ENCODE data around the gene OXCT1.
A peak's percentile ranks its signal among the peaks of the same experiment; 100 is the strongest.

The OXCT1 gene

GRCh38 chr5:41869724-41870626 lies at the start of gene OXCT1:
Gene OXCT1, minus strand, starts transcription at chr5:41870425. Its CDS starts 67 bp downstream, at chr5:41870358.
- peak; percentile 86 for DNase-seq

DNA sequence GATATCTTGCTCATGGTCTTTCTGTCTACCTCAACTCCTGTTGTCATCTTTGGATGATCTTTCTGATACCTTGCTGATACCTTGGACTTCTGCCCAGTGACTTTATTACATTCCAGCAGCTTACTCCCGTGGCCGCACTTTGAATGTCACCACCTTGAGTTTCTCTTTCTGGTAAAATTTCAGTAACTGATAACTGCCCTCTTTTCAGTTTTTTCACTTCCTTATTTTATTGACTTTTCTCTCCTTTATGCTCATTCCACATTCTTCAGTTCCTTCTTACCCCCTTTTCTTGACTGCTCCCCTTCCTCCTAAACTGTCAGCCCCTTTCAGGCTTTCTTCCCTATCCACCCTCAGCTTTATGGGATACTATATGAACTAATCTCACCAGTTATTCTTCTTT lies 47.9 kb upstream of the OXCT1 start:
- no peak for DNase-seq

GRCh38 chr5:41908374-41909079 lies 38.3 kb upstream of the OXCT1 start:
- DNase-seq = peak; percentile 67

DNA sequence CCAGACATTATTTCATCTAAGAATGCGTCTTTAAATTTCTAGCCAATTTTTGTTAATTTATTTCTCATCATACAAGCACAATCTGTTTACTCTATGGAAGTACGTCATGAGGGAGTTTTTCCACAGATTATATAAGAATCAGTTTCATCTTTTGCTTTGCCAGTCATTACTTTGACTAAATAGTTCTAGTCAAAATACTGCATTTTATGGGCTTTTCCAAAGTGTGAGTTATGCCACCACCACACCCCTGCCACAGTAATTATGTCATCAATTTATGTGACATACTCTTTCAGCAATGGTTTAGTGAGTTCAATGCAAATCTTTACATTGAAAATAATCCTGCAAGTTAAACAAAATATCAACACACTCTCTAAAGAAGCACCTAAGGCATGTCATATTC lies 35.9 kb upstream of the OXCT1 start:
- DNase-seq = no peak

- peak; percentile 99 for DNase-seq
These were observed 33.9 kb upstream of the OXCT1 start, which contains the start of gene RIMOC1 for GRCh38 chr5:41903892-41904799. Gene RIMOC1, plus strand, starts transcription at chr5:41904344. Its CDS starts 24 bp downstream, at chr5:41904368.

DNA sequence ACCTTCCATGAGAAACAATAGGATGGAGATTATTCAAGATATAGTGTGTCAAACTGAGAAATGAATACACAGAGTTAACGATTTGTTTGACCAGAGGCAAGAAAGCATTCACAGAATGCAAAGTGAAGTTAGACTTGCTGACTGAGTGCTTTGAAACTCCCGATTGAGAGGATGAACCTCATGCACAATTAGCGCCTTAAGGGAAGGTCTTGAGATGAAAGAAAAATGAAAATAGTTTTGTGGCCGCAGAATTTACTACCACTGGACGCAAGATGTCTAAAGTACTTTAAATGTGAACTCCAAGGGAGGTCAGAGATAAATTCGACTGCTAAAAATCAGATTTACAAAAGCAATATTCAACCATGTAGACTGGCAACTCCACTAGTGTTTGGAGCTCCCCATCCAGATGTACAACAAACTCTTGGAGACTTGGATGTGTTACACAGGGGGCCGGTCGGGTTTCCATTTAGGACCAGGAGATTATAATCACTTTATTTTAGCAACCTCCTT lies 33.2 kb upstream of the OXCT1 start:
- DNase-seq = no peak

- DNase-seq = no peak
These were observed 26.0 kb upstream of the OXCT1 start for GRCh38 chr5:41896230-41896629.

GRCh38 chr5:41893074-41893851 lies 23.0 kb upstream of the OXCT1 start:
- no peak for DNase-seq

DNA sequence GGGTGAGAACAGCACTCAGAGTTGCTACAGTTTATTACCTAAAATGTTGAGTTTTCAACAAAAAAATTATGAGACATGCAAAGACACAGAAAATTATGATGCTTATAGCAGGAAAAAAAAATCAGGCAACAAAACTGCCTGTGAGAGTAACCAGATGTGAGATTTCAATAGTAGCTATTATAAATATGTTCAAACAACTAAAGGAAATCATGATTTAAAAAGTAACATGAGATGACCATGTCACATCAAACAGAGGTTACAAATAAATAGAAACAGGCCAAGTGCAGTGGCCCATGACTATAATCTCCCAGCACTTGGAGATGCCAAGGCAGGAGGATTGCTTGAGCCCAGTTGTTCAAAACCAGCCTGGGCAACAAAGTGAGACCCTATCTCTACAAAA lies 21.8 kb upstream of the OXCT1 start:
- no peak for DNase-seq

DNA sequence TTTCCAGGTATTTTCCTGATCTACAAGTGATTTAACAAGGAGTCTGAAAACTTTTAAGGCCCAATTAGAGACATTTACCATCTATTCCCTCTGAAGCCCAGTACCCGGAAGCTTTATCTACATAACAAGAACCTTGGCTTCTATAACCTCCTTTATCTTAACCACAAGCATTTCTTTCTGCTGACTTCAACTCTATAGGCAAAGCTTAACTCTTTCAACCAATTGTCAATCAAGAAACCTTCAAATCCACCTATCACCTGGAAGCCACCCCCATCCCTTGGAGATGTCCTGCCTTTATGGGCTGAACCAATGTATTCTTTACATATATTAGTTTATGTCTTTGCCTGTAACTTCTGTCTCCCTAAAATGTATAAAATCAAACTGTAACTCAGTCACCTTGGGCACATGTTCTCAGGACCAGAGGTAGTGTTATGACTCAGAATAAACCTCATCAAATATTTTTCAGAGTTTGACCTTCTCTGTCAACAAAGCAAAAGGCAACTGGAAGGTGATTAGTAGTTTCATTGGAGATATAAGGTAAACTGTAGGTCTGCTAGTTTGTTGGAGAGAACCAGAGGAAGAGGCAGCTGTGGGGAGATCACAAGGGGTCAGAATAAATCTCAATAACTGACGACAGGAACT lies 21.0 kb upstream of the OXCT1 start:
- DNase-seq = no peak

DNA sequence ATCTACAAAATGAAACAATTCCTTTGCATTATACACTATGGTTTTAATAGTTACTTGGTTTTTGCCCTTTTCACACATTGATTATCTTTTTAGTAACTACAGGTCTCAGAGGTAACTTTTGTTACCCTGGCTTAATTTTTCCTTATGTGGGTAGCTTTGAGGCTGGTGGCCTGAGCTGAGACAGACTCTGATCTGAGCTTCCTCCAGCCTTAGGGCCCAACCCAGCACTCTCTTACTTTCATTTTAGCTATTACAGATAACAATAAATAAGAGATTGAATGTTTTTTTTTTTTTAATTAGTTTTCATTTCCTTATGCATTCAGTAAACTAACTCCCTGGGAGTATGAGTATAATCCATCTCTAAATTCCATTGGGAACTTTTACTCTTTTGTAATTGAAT lies 15.1 kb upstream of the OXCT1 start:
- no peak for DNase-seq

GRCh38 chr5:41883936-41884335 lies 13.7 kb upstream of the OXCT1 start:
- no peak for DNase-seq

GRCh38 chr5:41883243-41883642 lies 13.0 kb upstream of the OXCT1 start:
- DNase-seq = no peak

DNA sequence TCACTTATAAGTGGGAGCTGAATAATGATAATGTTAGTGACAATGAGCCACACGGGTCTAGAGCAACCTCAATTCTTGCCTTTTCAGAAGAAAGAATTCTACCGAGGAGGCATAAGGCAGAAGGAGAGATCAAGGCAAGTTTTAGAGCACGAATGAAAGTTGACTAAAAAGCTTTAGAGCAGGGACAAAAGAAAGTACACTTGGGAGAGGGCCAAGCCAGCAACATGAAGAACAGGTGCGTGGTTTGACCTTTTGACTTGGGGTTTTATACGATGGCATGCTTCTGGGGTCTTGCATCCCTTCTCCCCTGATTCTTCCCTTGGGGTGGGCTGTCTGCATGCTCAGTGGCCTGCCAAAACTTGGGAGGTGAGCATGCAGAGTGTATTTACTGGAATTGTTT lies 12.5 kb upstream of the OXCT1 start:
- no peak for DNase-seq

DNA sequence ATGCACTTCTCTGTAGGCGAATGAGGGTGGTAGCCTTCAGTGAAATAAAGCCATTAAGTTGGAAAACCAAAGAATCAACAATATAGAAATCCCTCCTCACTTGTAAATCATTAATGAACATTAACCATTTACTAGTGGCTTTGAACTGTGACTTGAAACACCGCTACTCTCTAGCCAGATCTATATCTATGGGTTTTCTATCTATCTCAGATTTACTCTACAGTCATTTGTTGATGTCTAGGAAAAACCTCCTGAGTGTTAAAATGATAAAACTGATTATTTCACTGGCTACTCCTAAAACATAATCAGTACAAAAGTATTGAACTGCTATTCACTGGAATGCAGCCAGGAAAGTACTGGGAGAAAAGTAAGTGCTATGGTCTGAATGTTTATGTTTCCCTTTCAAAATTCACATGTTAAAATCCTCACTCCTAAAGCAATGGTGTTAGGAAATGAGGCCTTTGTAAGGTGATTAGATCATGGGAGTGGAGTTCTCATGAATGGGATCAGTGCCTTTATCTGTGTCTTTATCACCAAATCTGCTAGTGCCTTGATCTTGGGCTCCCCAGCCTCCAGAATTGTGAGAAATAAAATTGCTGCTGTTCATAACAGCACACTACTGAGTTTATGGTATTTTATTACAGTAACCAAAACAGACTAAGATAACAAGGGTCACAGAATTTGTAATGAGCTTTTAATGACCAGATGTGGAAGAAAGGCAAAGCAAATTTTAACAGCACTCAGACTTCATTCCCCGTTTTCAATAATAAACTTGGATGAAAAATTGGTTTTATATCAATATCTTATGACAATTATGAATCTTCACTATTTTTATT lies 8.6 kb upstream of the OXCT1 start:
- no peak for DNase-seq

DNA sequence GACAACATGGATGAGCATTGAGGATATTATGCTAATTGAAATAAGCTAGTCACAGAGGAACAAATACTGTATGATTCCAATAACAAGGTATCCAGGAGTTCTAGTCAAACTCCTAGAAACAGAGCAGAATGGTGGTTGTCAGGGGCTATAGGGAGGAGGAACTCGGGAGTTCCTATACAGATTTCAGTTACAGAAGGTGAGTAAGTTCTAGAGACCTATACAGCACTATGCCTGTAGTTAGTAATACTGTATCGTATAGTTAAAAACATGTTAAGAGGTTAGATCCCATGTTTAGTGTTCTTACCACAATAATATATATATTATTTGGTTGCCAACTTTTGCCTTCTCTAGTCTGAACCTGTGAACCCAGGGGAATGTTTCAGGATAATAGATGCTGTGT lies 7.9 kb upstream of the OXCT1 start:
- no peak for DNase-seq

GRCh38 chr5:41877408-41877807 lies 7.2 kb upstream of the OXCT1 start:
- DNase-seq = no peak

- no peak for DNase-seq
These were observed 6.5 kb upstream of the OXCT1 start for GRCh38 chr5:41876678-41877077.

- DNase-seq = no peak
These were observed 4.9 kb upstream of the OXCT1 start for GRCh38 chr5:41875121-41875520.

- DNase-seq = no peak
These were observed 4.4 kb upstream of the OXCT1 start for GRCh38 chr5:41874512-41875060.

Measured in fibroblast of skin of right biceps (primary cell).